ENCODE results near the gene MMP24. TPM values are rescaled to one million over a fixed set of nuclear protein-coding genes. Genes with fewer than 3 reads are reported as not detected.

Gene MMP24
- total RNA-seq, 1 experiment from 2014 or later, result 14.8 TPM

DNA sequence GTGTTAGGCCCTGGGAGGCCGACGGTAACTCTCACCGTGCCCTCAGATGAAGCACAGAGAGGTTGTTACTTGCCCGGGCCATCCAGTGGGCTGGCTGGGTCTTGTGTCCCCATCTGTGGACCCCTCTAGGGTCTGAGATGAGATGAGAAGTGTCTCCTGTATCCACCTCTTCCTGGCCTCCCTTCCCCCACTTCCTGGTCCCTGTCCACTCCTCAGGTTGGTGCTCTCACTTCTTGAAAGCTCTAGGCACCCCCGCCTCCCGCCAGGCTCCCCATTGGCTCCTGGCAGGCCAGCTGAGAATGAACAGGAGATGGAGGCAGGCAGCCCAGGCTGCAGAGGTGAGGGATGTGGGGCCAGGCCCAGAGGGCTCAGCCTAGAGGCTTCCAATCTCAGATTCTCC lies 49.9 kb downstream of the MMP24 start:
- DNase-seq, result no peak
- peaks cover 26% of the 10 kb centered on the region for H3K36me3 ChIP-seq (replicated peaks; ENCODE audit: control insufficient read depth, insufficient read depth, low read length)
- H3K4me3 ChIP-seq (ENCODE audit: insufficient read depth, low read depth, low read length), result no peak overlapping the region
- H3K27me3 ChIP-seq (ENCODE audit: control insufficient read depth, insufficient read depth, low read length), result no peaks in the 10 kb centered on the region

DNA sequence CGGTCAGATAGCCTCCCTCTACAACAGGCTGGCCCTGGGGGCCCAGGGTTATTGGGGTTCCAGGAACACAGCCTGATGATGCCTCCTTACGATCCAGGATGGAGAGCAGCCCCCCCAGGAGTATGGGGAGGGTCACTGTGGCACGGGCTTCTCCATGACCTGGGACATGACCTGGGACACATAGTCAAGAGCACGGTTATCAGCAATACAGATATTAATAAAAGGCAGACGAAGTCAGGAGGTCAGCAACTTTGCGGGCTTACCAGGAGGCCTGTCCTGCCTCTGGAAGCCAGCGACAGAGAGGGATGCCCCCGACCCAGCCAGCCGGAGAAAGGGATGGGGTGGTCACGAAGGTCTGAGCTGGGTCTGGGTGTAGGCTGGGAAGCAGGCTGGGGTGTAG lies 50.6 kb downstream of the MMP24 start:
- Histone ChIP-seq H3K36me3 (replicated peaks; ENCODE audit: control insufficient read depth, insufficient read depth, low read length) (peaks cover 29% of the 10 kb centered on the region), H3K27me3 (ENCODE audit: control insufficient read depth, insufficient read depth, low read length) (no peaks in the 10 kb centered on the region), H3K4me3 (ENCODE audit: insufficient read depth, low read depth, low read length) (peak overlapping the region; percentile 76)
- DNase-seq, result no peak

DNA sequence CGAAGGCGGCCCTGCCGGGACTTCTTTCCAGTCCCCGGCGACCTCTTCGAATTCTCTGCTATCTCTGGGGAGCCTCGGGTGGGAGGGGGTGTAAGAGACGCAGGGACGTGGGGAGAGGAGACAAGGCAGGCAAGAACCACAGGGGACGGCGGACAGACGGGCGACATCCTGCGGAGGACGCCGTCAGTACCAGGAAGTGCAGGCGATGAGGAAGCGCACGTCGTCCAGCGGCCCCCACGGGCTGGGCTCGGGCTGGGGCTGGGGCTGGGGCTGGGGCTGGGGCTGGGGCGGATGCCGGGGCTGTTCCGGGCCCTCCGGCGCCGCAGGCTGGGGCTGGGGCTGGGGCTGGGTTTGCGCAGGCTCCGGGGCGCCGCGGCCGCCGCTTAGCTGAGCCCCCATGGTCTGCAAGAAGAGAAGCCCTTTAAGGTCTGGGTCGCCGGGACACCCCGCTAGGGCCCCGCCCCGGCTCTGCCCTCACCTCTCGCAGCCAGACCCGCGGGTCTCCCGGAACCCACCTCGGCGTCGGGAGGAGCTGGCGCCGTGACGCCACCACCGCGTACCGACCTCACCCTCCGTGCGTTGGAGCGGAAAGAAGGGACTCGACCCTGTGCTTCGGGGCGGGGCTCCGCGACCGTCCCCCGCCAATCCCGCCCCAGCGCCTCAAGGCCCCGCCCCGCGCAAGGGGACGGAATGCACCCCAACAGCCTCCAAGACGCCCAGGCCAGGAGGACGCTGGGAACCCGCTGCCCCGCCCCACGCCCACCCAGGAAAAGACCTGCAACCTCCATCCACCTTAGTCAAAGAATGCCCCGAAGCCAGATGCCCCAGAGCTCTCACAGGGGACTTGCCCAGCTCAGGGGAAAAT lies 51.3 kb downstream of the MMP24 start, which contains the start of gene MMP24OS:
Gene MMP24OS (minus strand): TSS at position 592 of the 865 bp plus-strand sequence. CDS start 193 bp downstream, at position 399.
- DNase-seq, result peak; percentile 99
- peak within 1 kb of the TSS; percentile 76 for H3K4me3 ChIP-seq (ENCODE audit: insufficient read depth, low read depth, low read length)
- H3K27me3 ChIP-seq (ENCODE audit: control insufficient read depth, insufficient read depth, low read length), result no peaks in the 10 kb centered on the region
- H3K36me3 ChIP-seq (replicated peaks; ENCODE audit: control insufficient read depth, insufficient read depth, low read length), result peaks cover 32% of the 10 kb centered on the region

- Histone ChIP-seq H3K36me3 (replicated peaks; ENCODE audit: control insufficient read depth, insufficient read depth, low read length) (peaks cover 33% of the 10 kb centered on the region), H3K27me3 (ENCODE audit: control insufficient read depth, insufficient read depth, low read length) (no peaks in the 10 kb centered on the region), H3K4me3 (ENCODE audit: insufficient read depth, low read depth, low read length) (no peak overlapping the region)
- peak; percentile 21 for DNase-seq
Observed at GRCh38 chr20:35279040-35279439, 52.5 kb downstream of the MMP24 start.

- no peaks in the 10 kb centered on the region for H3K27me3 ChIP-seq (ENCODE audit: control insufficient read depth, insufficient read depth, low read length)
- peaks cover 33% of the 10 kb centered on the region for H3K36me3 ChIP-seq (replicated peaks; ENCODE audit: control insufficient read depth, insufficient read depth, low read length)
- no peak overlapping the region for H3K4me3 ChIP-seq (ENCODE audit: insufficient read depth, low read depth, low read length)
- no peak for DNase-seq
Observed at GRCh38 chr20:35279533-35280174, 53.2 kb downstream of the MMP24 start.

DNA sequence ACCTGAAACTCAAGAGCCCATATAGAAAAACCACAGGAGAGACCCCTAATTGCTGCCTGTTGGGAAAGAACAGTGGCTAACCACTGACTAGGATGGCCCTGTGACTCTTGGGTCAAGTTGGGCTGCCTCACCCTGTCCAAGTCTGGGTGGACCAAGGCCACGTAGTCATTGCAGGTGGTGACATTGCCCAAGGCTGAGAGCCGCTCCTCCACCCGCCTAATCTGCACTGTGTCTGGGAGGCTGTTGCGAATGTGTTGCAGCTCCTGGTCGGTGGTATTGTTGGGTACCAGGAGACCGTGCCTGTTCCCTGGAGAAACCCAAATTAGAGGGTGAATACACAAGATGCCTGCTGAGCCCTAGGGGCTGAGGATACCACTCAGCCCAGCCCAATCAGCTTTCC lies 54.0 kb downstream of the MMP24 start:
- Histone ChIP-seq H3K27me3 (ENCODE audit: control insufficient read depth, insufficient read depth, low read length) (no peaks in the 10 kb centered on the region), H3K36me3 (replicated peaks; ENCODE audit: control insufficient read depth, insufficient read depth, low read length) (peaks cover 33% of the 10 kb centered on the region), H3K4me3 (ENCODE audit: insufficient read depth, low read depth, low read length) (no peak overlapping the region)
- no peak for DNase-seq

GRCh38 chr20:35281506-35282101 lies 55.1 kb downstream of the MMP24 start:
- peaks cover 33% of the 10 kb centered on the region for H3K36me3 ChIP-seq (replicated peaks; ENCODE audit: control insufficient read depth, insufficient read depth, low read length)
- no peak for DNase-seq
- no peak overlapping the region for H3K4me3 ChIP-seq (ENCODE audit: insufficient read depth, low read depth, low read length)
- H3K27me3 ChIP-seq (ENCODE audit: control insufficient read depth, insufficient read depth, low read length), result no peaks in the 10 kb centered on the region

DNA sequence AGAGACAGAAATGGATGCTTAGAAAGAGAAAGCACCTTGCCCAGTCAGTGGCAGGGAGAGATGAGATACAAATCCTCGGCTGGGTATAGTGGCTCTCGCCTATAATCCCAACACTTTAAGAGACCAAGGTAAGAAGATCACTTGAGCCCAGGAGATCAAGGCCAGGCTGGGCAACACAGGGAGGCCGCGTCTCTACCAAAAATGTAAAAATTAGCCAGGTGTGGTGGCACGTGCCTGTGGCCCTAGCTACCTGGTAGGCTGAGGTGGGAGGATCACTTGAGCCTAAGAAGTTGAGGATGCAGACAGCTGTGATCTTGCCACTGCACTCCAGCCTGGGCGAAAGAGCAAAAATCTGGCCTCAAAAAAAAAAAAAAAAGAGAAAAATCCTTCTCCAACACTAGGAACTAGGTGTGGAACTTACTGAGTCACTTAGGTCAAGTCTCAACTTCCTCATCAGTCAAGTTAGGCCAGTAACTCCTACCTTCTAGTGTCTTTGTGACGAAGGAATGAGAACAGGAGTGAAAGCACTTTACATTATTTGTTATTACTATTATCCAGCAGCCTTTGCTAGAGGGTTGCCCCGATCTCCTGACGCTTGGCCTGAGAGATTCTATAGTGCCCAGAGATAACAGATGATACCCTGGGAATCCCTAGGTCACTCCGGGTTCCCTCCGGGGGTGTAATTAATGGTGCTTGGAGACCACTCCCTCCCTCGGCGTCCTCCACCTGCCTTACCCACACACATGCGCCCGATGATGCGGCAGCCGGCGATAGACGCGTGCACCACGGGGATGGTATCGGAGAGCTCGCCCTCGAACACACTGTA lies 57.2 kb downstream of the MMP24 start:
- peak overlapping the region; percentile 92 for H3K4me3 ChIP-seq (ENCODE audit: insufficient read depth, low read depth, low read length)
- peaks cover 31% of the 10 kb centered on the region for H3K36me3 ChIP-seq (replicated peaks; ENCODE audit: control insufficient read depth, insufficient read depth, low read length)
- no peaks in the 10 kb centered on the region for H3K27me3 ChIP-seq (ENCODE audit: control insufficient read depth, insufficient read depth, low read length)
- DNase-seq, result no peak

GRCh38 chr20:35284267-35284991 lies 57.9 kb downstream of the MMP24 start, which contains the start of gene EIF6:
TSS of gene EIF6 (minus strand) at chr20:35284772. CDS start at chr20:35284487, 285 bp downstream.
- peak within 1 kb of the TSS; percentile 92 for H3K4me3 ChIP-seq (ENCODE audit: insufficient read depth, low read depth, low read length)
- peak; percentile 98 for DNase-seq
- H3K36me3 ChIP-seq (replicated peaks; ENCODE audit: control insufficient read depth, insufficient read depth, low read length), result peaks cover 24% of the 10 kb centered on the region
- H3K27me3 ChIP-seq (ENCODE audit: control insufficient read depth, insufficient read depth, low read length), result no peaks in the 10 kb centered on the region

DNA sequence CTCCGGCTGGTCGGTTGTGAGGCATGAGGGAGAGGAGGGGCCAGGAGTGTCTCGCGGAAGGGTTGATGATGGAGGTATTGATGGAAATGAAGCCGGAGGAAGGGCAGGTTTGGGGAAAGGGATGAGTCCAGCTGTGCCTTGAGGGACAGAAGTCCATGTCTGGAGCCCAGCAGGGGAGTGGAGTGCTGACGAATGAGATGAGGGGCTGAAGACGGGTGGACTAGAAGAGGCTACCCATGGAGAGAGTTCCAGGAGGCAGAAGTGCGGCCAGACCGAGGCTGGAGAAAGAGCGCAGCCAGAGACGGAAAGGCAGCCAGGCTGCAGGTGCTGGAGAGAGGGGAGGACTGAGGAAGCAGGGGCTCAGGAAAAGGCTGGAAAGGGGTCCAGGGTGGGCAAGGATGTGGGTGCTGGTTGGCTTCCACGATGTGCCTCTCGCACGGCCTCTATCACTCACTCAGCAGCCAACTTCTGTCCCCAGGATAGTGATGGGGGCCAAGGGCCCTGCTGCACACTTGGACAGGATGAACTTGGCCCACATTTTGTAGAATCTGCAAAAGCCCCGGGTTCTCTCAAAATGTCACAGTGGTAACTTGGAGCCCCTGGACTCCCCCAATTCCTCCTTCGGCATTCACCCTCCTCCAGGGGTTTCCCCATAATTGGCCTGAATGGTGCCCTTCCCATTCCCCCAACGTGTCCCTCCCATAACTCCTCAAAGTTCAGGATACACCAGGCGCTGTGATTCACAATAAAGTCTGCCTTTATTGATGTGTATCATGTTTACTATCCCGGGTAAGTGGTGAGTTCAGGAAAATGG lies 58.7 kb downstream of the MMP24 start:
- no peaks in the 10 kb centered on the region for H3K27me3 ChIP-seq (ENCODE audit: control insufficient read depth, insufficient read depth, low read length)

GRCh38 chr20:35285806-35286076 lies 59.3 kb downstream of the MMP24 start:
- no peaks in the 10 kb centered on the region for H3K27me3 ChIP-seq (ENCODE audit: control insufficient read depth, insufficient read depth, low read length)
- peaks cover 10% of the 10 kb centered on the region for H3K36me3 ChIP-seq (replicated peaks; ENCODE audit: control insufficient read depth, insufficient read depth, low read length)
- no peak overlapping the region for H3K4me3 ChIP-seq (ENCODE audit: insufficient read depth, low read depth, low read length)
- DNase-seq, result no peak

More for the DNA sequence above, 58.7 kb downstream of the MMP24 start:
- H3K4me3 ChIP-seq (ENCODE audit: insufficient read depth, low read depth, low read length), result peak overlapping the region; percentile 92
- peaks cover 16% of the 10 kb centered on the region for H3K36me3 ChIP-seq (replicated peaks; ENCODE audit: control insufficient read depth, insufficient read depth, low read length)
- peak; percentile 66 for DNase-seq

DNA sequence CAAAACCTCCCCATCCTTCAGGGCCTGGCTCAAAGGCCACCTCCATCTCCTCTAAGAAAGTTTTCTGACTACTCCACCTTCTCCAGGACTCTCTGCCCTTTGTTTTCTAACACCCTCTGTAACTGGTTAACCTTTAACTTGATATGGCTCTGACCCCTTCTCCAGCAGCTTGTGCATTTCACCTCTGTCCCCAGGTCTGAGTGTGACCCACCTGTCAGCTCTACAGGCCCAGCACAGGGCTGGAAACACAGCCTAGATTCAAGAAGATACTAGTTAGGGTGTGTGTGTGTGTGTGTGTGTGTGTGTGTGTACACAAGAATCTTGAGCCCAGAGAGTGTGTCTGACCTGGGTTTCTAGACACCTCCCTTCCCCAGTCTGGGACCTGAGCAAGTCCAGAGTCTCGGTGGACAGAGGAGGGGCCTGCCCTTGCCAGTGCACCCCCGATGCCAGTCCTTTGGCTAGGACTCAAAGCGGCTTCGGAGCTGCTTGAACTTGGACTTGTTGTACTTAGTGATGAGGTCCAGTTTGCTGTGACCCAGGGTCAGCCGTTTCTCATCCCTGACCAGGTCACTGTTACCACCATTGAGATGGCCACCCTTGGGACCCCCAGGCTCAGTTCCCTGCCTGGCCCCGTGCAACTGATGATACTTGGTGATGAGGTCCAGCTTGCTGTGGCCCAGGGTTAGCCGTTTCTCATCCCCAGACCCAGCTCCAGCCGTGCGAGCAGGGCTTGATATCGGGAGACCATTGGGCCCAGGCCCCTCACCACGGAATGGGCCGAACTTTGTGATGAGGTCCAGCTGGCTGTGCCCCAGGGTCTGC lies 59.8 kb downstream of the MMP24 start:
- H3K4me3 ChIP-seq (ENCODE audit: insufficient read depth, low read depth, low read length), result no peak overlapping the region
- DNase-seq, result peak; percentile 33

More for the DNA sequence above, 59.8 kb downstream of the MMP24 start:
- Histone ChIP-seq H3K36me3 (replicated peaks; ENCODE audit: control insufficient read depth, insufficient read depth, low read length) (peaks cover 8% of the 10 kb centered on the region), H3K27me3 (ENCODE audit: control insufficient read depth, insufficient read depth, low read length) (no peaks in the 10 kb centered on the region)
